ENCODE results near the gene PRKCE. TPM values are rescaled to one million over a fixed set of nuclear protein-coding genes. Genes with fewer than 3 reads are reported as not detected.

Gene PRKCE
- total RNA-seq, 4 donors from 2014 or later = 10.9 to 19.6 (median 14.9) TPM

- no peak for TF ChIP-seq CTCF (IDR thresholded peaks at IDR 0.05; ENCODE audit: low read depth)
These were observed 95.4 kb downstream of the PRKCE start for GRCh38 chr2:45746888-45747287.

- TF ChIP-seq CTCF (IDR thresholded peaks at IDR 0.05; ENCODE audit: low read depth) = no peak
These were observed 95.9 kb downstream of the PRKCE start for GRCh38 chr2:45747363-45747762.

GRCh38 chr2:45748239-45748638 lies 96.8 kb downstream of the PRKCE start:
- TF ChIP-seq CTCF (IDR thresholded peaks at IDR 0.05; ENCODE audit: low read depth) = no peak

GRCh38 chr2:45750001-45750400 lies 98.5 kb downstream of the PRKCE start:
- TF ChIP-seq CTCF (IDR thresholded peaks at IDR 0.05; ENCODE audit: low read depth) = no peak

GRCh38 chr2:45750484-45750883 lies 99.0 kb downstream of the PRKCE start:
- no peak for TF ChIP-seq CTCF (IDR thresholded peaks at IDR 0.05; ENCODE audit: low read depth)

GRCh38 chr2:45753381-45753780 lies 101.9 kb downstream of the PRKCE start:
- TF ChIP-seq CTCF (IDR thresholded peaks at IDR 0.05; ENCODE audit: low read depth) = no peak

- TF ChIP-seq CTCF (IDR thresholded peaks at IDR 0.05; ENCODE audit: low read depth) = no peak
These were observed 102.9 kb downstream of the PRKCE start for GRCh38 chr2:45754131-45755010.
